ENCODE results near the gene HOXA3. TPM values are rescaled to one million over a fixed set of nuclear protein-coding genes. Genes with fewer than 3 reads are reported as not detected.

The HOXA3 gene
- total and polyA plus RNA-seq, 8 donors = 0.87 to 42.6 (median 5.0) TPM

DNA sequence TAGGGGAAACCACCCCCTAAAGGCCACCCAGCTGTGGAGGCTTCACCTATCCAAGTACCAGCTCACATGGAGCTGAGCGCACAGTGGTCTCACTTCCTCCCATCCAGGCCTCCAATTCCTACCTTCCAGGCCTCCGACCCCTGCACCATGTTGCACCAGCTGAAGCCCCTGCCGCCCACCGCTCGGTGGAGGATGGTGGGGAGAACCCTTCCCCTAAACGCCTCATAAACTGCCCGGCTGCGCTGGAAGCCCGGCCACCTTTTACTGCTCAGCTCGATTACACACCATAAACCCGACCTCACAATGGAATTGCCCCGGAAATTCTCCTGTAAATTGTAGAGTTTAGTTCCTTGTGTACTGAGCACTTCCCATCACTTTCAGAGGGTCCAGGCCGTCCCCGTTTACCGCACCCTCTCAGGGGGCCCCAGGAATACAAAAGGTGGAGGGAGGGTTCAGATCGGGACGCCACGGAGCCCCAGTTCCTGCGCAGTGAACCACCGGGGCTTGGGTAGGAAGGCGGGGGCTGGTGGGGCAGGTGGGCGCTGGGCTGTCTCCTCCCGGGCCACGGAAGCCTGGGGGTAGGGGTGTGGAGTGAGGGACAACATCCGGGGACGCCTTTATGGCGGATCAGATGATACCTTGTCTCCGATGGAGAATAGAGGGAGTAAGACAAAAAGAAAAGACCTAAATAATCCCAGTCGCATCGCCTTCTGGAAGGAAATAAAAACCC is 5.5 kb upstream of the HOXA3 start:
- no peak overlapping the region for H3K4me3 ChIP-seq
- peaks cover 8 to 100% (median 91%) of the 10 kb centered on the region in 3 donors for H3K27me3 ChIP-seq
- intact Hi-C loops (cut with DNase I; ENCODE audit: low total_unique reads) = no loop called here
- peaks cover 8 to 65% (median 48%) of the 10 kb centered on the region in 4 donors for H3K4me1 ChIP-seq
- H3K27ac ChIP-seq = peak overlapping the region in 1 of 5 donors; percentile 99
- no peaks in the 10 kb centered on the region for H3K36me3 ChIP-seq
- no peaks in the 10 kb centered on the region for H3K9me3 ChIP-seq
- peak in 1 of 2 donors; percentile 11 for DNase-seq
- TF ChIP-seq POLR2AphosphoS5 (IDR thresholded peaks at IDR 0.05) (no peak), EP300 (IDR thresholded peaks at IDR 0.05) (no peak)
- WGBS, 5 donors = 13 to 33% (median 24%) methylated on average over 30 of the region's 30 CpGs

DNA sequence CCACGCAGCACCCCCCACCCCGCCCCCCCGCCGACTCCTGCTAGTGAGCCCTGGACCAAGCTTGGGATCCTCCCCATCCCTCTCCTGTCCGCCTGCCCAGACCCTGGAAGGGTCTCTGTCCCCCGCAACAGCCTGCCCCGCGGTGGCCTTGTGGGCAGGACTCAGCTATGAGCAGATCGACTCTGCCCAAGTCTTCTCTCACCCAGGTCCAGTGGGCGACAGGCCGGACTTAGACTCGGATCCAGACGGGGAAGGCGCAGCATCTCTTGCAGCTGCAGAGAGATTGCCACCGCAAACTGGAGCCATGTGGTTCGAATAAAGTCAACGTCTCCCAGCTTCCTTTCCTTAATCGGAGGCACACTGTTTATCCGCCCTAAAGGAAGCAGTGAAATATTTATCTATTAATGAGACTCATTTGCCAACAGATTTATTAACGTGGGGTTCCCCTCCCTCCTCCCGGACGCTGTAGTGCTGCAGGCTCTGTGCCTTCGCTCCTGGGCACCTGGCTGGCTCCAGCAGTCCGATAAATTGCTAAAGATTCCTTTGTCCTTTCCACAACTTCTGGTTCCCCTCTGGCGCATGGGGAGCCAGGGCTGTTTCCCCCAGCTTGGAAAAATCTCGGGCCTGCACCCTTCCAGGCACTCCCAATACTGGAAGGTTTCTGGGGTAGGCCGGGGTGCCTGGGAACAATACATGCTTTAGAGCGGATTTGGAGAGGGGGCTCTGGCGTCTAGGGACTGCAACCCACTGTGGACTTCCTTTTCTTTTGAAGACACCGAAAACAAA is 4.7 kb upstream of the HOXA3 start:
- peak in 1 of 2 donors; percentile 17 for DNase-seq
- peaks cover 12 to 72% (median 54%) of the 10 kb centered on the region in 4 donors for H3K4me1 ChIP-seq
- H3K27me3 ChIP-seq = peaks cover 8 to 100% (median 96%) of the 10 kb centered on the region in 3 donors

DNA sequence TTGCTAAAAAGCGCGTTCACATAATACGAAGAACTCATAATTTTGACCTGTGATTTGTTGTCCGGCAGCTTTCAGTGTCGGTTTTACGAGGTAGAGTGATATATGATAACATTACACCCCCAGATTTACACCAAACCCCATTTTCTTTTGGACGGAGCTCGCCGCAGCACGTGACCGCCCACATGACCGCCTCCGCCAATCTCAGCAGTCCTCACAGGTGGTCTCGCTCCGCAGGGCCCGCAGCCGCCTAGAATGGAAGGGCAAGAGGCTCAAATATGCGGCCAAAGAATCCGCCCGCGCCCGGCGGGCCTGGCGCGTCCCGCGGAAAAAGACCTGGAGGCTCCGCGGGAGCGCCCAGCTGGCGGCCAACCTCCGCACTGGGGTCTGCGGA is 4.1 kb upstream of the HOXA3 start, which contains the start of gene HOXA7:
TSS of gene HOXA7 (minus strand) at position 168 of the 391 bp plus-strand sequence. CDS start at position 38, 130 bp downstream.
- peak; percentile 31 to 84 for DNase-seq
- Histone ChIP-seq H3K36me3 (no peaks in the 10 kb centered on the region), H3K27ac (peak within 1 kb of the TSS; percentile 30 to 99 (median 62)), H3K27me3 (peaks cover 8 to 100% (median 96%) of the 10 kb centered on the region in 3 donors), H3K4me3 (peak within 1 kb of the TSS; percentile 43 to 65 (median 54)), H3K4me1 (peaks cover 13 to 73% (median 57%) of the 10 kb centered on the region in 4 donors), H3K9me3 (no peaks in the 10 kb centered on the region)
- intact Hi-C loops (cut with DNase I; ENCODE audit: low total_unique reads) = no loop called here
- TF ChIP-seq, protein P1, sequence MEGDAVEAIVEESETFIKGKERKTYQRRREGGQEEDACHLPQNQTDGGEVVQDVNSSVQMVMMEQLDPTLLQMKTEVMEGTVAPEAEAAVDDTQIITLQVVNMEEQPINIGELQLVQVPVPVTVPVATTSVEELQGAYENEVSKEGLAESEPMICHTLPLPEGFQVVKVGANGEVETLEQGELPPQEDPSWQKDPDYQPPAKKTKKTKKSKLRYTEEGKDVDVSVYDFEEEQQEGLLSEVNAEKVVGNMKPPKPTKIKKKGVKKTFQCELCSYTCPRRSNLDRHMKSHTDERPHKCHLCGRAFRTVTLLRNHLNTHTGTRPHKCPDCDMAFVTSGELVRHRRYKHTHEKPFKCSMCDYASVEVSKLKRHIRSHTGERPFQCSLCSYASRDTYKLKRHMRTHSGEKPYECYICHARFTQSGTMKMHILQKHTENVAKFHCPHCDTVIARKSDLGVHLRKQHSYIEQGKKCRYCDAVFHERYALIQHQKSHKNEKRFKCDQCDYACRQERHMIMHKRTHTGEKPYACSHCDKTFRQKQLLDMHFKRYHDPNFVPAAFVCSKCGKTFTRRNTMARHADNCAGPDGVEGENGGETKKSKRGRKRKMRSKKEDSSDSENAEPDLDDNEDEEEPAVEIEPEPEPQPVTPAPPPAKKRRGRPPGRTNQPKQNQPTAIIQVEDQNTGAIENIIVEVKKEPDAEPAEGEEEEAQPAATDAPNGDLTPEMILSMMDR (IDR thresholded peaks at IDR 0.05) = no peak
- TF ChIP-seq POLR2AphosphoS5 (IDR thresholded peaks at IDR 0.05) (no peak), EP300 (IDR thresholded peaks at IDR 0.05) (no peak), POLR2A (IDR thresholded peaks at IDR 0.05) (no peak)
- WGBS, 5 donors = 3 to 10% (median 8%) methylated on average over 15 to 33 of the region's 33 CpGs

More for the DNA sequence above, 4.7 kb upstream of the HOXA3 start:
- intact Hi-C loops (cut with DNase I; ENCODE audit: low total_unique reads) = no loop called here
- 14 to 26% (median 17%) methylated on average over 24 to 30 of the region's 30 CpGs for WGBS, 5 donors
- Histone ChIP-seq H3K27ac (peak overlapping the region in 4 of 5 donors; percentile 62 to 99 (median 74)), H3K4me3 (peak overlapping the region; percentile 43 to 65 (median 54)), H3K36me3 (no peaks in the 10 kb centered on the region), H3K9me3 (no peaks in the 10 kb centered on the region)
- TF ChIP-seq POLR2A (IDR thresholded peaks at IDR 0.05) = no peak
- no peak for TF ChIP-seq POLR2AphosphoS5 (IDR thresholded peaks at IDR 0.05)
- TF ChIP-seq EP300 (IDR thresholded peaks at IDR 0.05) = no peak
- TF ChIP-seq, protein P1 (IDR thresholded peaks at IDR 0.05) = no peak

DNA sequence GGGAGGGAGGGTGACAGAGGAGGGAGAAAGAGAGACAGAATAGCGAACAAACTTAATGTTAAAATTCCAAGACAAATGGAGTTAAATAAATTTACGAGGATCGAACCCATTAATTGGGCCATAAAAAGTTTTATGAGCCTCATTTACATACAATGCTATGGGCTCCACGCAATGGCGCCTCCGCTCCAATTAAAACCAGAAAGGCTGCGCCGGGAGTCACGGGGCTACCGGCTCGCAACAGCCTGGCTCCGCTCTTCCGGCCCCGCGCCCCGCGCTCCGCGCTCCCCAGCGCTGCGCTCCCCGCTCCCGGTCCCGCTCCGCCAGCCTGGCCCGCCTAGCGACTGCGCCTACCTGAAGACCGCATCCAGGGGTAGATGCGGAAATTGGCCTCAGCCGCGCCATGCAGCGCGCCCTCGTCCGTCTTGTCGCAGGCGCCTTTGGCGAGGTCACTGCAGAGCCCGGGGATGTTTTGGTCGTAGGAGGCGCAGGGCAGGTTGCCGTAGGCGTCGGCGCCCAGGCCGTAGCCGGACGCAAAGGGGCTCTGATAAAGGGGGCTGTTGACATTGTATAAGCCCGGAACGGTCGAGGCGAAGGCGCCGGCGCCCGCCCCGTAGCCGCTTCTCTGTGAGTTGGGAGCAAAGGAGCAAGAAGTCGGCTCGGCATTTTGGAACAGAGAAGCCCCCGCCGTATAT is 3.6 kb upstream of the HOXA3 start:
- peak overlapping the region; percentile 30 to 99 (median 62) for H3K27ac ChIP-seq
- DNase-seq = peak in 1 of 2 donors; percentile 24
- no peaks in the 10 kb centered on the region for H3K9me3 ChIP-seq
- H3K4me1 ChIP-seq = peaks cover 13 to 73% (median 54%) of the 10 kb centered on the region in 4 donors
- peaks cover 8 to 100% (median 96%) of the 10 kb centered on the region in 3 donors for H3K27me3 ChIP-seq
- intact Hi-C loops (cut with DNase I; ENCODE audit: low total_unique reads) = no loop called here
- H3K36me3 ChIP-seq = no peaks in the 10 kb centered on the region
- WGBS, 5 donors = 5 to 7% (median 5%) methylated on average over 41 to 63 of the region's 63 CpGs
- peak overlapping the region; percentile 43 to 65 (median 54) for H3K4me3 ChIP-seq
- TF ChIP-seq, protein P1 (IDR thresholded peaks at IDR 0.05) = no peak
- TF ChIP-seq POLR2A (IDR thresholded peaks at IDR 0.05) (no peak), POLR2AphosphoS5 (IDR thresholded peaks at IDR 0.05) (no peak), EP300 (IDR thresholded peaks at IDR 0.05) (no peak)
